ENCODE measurements around the gene MCRS1.

The MCRS1 gene

DNA sequence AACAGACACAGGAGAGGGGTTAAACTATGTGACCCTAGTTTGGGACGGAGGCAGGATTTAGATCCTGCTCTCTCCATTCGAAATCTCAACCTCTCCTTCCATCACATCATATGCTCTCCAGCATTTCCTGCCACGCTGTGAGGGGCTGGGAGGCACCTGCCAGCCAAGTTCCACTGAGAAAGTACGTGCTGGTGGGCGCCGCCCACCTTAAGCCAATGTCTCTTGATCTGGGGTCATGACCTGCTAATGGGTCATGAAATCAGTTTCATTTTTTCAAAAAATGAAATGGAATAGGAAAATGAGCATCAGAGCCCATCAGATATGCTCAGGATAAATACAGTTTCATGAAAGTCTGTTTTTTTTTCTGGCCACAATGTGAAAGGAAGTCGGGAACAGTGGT, 7.2 kb downstream of the MCRS1 start:
- H3K36me3 ChIP-seq (ENCODE audit: control insufficient read depth, low read depth, low read length): peaks cover 65% of the 10 kb centered on the region
- H3K4me1 ChIP-seq (ENCODE audit: control insufficient read depth, low read depth, low read length): no peaks in the 10 kb centered on the region
- no peak overlapping the region for H3K9ac ChIP-seq (ENCODE audit: low read length)
- no peak overlapping the region for H3K4me3 ChIP-seq (ENCODE audit: low read length)
- H3K9me3 ChIP-seq (ENCODE audit: control insufficient read depth, low read depth, low read length): no peaks in the 10 kb centered on the region
- H3K27me3 ChIP-seq (ENCODE audit: control insufficient read depth, insufficient read depth, low read length): no peaks in the 10 kb centered on the region
- H3K27ac ChIP-seq (ENCODE audit: low read length): no peak overlapping the region

DNA sequence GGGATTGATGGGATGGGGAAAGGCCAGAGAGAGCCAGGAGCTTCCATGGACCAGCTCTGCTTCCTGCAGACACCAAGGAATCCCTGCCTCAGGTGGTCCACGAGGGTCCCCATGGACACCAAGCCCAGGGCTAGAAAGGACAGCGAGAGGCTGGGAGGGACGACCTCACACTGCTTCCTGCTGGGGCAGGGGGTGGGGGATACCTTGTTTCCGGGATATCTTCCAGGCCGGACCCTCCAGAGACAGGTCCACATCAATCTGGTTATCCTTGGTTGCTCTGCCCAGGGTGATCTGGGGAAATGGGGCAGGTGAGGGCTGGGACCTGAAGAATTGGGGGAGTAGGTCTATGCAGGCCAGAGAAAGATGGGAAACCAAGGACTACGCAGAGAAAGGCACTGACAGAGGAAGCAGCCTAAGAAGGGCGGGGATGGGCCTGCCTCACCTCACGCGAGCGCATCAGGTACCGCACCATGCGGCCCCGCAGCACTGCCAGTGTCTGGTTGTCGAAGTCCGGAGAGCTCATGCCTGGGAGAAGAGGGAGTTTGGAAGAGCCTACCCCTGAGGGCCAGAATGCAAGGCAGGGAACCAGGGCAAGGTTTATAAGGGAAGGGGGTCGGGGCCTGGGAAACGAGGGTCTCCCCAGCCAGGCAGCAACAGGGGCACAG, 8.8 kb downstream of the MCRS1 start:
- no peaks in the 10 kb centered on the region for H3K4me1 ChIP-seq (ENCODE audit: control insufficient read depth, low read depth, low read length)
- H3K9me3 ChIP-seq (ENCODE audit: control insufficient read depth, low read depth, low read length): no peaks in the 10 kb centered on the region
- no peak overlapping the region for H3K9ac ChIP-seq (ENCODE audit: low read length)
- H3K27me3 ChIP-seq (ENCODE audit: control insufficient read depth, insufficient read depth, low read length): no peaks in the 10 kb centered on the region
- peaks cover 53% of the 10 kb centered on the region for H3K36me3 ChIP-seq (ENCODE audit: control insufficient read depth, low read depth, low read length)
- no peak overlapping the region for H3K4me3 ChIP-seq (ENCODE audit: low read length)
- H3K27ac ChIP-seq (ENCODE audit: low read length): no peak overlapping the region

DNA sequence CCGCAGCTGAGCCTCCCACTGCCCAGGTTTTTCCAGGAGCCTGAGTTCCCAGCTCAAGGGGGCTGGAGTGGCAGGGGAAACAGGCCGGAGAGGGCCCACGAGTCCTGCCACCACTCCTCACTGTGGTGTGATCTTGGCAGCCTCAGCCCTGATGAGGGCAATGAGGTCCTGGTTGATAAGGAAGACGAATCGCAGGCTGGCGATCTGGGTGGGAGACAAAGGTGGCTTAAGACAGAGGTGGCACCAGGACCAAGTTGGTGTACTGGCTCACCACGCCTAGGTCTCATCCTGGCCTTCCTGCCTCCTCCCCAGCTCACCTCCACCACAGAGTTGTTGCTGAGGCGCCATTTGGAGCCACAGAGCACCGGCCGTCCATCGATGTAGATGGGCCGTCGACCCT, 9.4 kb downstream of the MCRS1 start:
- no peak overlapping the region for H3K9ac ChIP-seq (ENCODE audit: low read length)
- H3K27ac ChIP-seq (ENCODE audit: low read length): no peak overlapping the region
- H3K9me3 ChIP-seq (ENCODE audit: control insufficient read depth, low read depth, low read length): no peaks in the 10 kb centered on the region
- no peaks in the 10 kb centered on the region for H3K27me3 ChIP-seq (ENCODE audit: control insufficient read depth, insufficient read depth, low read length)
- peaks cover 47% of the 10 kb centered on the region for H3K36me3 ChIP-seq (ENCODE audit: control insufficient read depth, low read depth, low read length)
- no peak overlapping the region for H3K4me3 ChIP-seq (ENCODE audit: low read length)
- H3K4me1 ChIP-seq (ENCODE audit: control insufficient read depth, low read depth, low read length): no peaks in the 10 kb centered on the region

DNA sequence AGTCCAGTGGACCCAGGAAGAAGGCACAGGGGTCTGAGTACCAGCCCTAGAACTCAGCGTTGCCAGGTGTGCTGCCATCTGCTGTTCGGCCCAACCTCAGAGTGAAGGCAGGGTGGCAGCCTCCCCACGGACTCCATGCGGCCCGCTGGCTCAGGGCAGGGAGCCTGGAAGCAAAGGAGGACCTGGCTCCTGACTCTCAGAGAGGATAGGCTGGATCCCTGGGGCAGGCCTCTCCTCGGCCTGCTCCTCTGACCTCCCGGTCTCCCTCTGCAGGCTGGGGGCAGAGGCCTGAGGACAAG, 10.1 kb downstream of the MCRS1 start:
- no peaks in the 10 kb centered on the region for H3K9me3 ChIP-seq (ENCODE audit: control insufficient read depth, low read depth, low read length)
- no peak overlapping the region for H3K27ac ChIP-seq (ENCODE audit: low read length)
- H3K4me3 ChIP-seq (ENCODE audit: low read length): no peak overlapping the region
- no peak overlapping the region for H3K9ac ChIP-seq (ENCODE audit: low read length)
- no peaks in the 10 kb centered on the region for H3K4me1 ChIP-seq (ENCODE audit: control insufficient read depth, low read depth, low read length)
- no peaks in the 10 kb centered on the region for H3K27me3 ChIP-seq (ENCODE audit: control insufficient read depth, insufficient read depth, low read length)
- peaks cover 40% of the 10 kb centered on the region for H3K36me3 ChIP-seq (ENCODE audit: control insufficient read depth, low read depth, low read length)

DNA sequence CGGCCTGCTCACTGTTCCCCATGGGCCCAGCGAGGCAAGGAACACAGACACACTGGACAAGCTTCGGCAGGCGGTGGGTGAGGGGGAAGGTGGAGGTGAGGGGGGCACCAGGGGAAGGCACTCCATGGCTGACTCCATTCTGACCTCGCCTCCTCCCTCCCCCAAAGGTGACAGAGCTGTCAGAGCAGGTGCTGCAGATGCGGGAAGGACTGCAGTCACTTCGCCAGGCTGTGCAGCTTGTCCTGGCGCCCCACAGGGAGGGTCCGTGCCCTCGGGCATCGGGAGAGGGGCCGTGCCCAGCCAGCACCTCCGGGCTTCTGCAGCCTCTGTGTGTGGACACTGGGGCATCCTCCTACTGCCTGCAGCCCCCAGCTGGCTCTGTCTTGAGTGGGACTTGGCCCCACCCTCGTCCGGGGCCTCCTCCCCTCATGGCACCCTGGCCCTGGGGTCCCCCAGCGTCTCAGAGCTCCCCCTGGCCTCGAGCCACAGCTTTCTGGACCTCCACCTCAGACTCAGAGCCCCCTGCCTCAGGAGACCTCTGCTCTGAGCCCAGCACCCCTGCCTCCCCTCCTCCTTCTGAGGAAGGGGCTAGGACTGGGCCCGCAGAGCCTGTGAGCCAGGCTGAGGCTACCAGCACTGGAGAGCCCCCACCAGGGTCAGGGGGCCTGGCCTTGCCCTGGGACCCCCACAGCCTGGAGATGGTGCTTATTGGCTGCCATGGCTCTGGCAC, 10.6 kb downstream of the MCRS1 start:
- Histone ChIP-seq H3K27me3 (ENCODE audit: control insufficient read depth, insufficient read depth, low read length) (no peaks in the 10 kb centered on the region), H3K9ac (ENCODE audit: low read length) (no peak overlapping the region), H3K36me3 (ENCODE audit: control insufficient read depth, low read depth, low read length) (peaks cover 35% of the 10 kb centered on the region), H3K4me3 (ENCODE audit: low read length) (no peak overlapping the region), H3K4me1 (ENCODE audit: control insufficient read depth, low read depth, low read length) (no peaks in the 10 kb centered on the region), H3K9me3 (ENCODE audit: control insufficient read depth, low read depth, low read length) (no peaks in the 10 kb centered on the region), H3K27ac (ENCODE audit: low read length) (no peak overlapping the region)

DNA sequence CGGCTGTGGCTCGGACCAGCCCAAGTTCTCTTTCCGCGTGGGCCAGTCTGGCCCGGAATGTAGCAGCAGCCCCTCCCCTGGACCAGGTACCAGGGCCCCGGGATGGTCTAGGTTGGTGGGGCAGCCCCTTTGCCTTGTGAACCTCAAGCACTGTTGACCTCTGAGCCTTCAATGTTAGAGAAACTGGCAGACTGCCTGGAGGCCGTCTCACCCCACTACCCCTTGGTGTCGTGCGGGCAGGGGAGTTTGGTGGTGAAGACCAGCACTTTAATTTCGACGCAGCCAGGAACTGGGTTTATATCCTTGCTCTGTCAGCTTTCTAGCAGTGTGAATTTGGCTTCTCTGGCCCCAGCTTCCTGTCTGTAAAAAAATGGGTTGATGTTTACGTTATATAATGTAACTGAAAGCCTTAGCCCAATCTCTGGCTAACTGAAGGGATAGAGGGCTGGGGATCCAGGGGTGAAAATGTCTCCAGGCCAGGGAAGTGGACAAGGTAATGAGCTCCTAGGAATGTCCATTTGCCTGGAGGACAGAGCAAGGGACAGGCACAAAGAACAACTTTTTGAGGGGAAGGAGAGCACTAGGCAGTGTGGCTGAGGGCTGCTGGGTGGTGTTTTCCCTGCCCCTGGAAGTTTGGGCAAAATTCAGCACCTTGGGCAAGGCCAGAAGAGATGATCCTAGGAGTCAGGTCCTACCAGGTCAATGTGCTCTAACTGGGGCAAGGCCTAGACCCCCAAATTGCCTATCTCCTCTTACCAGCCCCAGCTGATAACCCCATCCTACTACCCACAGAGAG, 11.4 kb downstream of the MCRS1 start:
- H3K27ac ChIP-seq (ENCODE audit: low read length): no peak overlapping the region
- H3K36me3 ChIP-seq (ENCODE audit: control insufficient read depth, low read depth, low read length): peaks cover 28% of the 10 kb centered on the region
- no peaks in the 10 kb centered on the region for H3K4me1 ChIP-seq (ENCODE audit: control insufficient read depth, low read depth, low read length)
- no peak overlapping the region for H3K4me3 ChIP-seq (ENCODE audit: low read length)
- no peak overlapping the region for H3K9ac ChIP-seq (ENCODE audit: low read length)
- H3K9me3 ChIP-seq (ENCODE audit: control insufficient read depth, low read depth, low read length): no peaks in the 10 kb centered on the region
- peaks cover 5% of the 10 kb centered on the region for H3K27me3 ChIP-seq (ENCODE audit: control insufficient read depth, insufficient read depth, low read length)

DNA sequence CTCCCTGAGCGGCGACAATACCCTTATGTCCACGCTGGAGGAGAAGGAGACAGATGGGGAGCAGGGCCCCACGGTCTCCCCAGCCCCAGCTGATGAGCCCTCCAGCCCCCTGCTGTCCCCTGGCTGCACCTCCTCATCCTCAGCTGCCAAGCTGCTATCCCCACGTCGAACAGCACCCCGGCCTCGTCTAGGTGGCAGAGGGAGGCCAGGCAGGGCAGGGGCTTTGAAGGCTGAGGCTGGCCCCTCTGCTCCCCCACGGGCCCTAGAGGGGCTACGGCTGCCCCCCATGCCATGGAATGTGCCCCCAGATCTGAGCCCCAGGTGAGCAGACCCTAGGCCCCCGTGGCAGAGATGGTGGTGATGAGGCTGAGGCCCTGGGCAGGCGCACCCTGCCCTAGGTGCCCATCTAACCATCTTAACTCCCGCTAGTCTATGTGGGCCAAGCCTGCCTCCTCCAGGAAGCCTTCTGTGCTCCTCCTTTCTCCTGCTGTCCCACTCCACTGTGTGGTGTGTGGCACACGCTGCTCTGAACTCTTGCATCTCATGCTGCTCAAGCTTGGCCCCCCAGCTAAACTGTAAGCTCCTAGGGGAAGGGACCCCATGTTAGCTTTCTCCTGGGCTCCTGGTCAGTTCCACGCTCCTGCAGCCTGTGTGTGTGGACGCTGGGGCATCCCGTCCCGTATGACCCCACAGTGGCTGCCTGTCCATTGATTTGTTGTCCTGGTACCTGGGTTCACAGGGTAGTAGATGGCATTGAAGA, 12.1 kb downstream of the MCRS1 start:
- no peaks in the 10 kb centered on the region for H3K9me3 ChIP-seq (ENCODE audit: control insufficient read depth, low read depth, low read length)
- no peak overlapping the region for H3K27ac ChIP-seq (ENCODE audit: low read length)
- peaks cover 27% of the 10 kb centered on the region for H3K36me3 ChIP-seq (ENCODE audit: control insufficient read depth, low read depth, low read length)
- no peaks in the 10 kb centered on the region for H3K4me1 ChIP-seq (ENCODE audit: control insufficient read depth, low read depth, low read length)
- H3K4me3 ChIP-seq (ENCODE audit: low read length): no peak overlapping the region
- H3K9ac ChIP-seq (ENCODE audit: low read length): no peak overlapping the region
- peaks cover 5% of the 10 kb centered on the region for H3K27me3 ChIP-seq (ENCODE audit: control insufficient read depth, insufficient read depth, low read length)

DNA sequence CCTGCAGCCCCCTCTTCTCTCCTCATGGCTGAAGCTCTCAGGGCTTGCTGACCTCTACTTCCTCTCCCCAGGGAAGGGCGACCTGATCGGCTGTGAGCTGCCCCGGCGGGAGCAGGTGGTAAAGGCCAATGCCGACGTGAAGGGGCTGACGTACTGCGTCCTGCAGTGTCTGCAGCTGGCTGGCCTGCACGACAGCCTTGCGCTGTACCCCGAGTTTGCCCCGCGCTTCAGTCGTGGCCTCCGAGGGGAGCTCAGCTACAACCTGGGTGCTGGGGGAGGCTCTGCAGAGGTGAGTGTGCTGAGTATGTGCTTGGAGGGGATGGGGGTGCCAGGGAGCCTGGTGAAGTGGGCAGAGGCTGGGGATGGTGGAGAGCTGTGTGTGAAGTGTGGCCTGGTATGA, 13.7 kb downstream of the MCRS1 start:
- H3K27me3 ChIP-seq (ENCODE audit: control insufficient read depth, insufficient read depth, low read length): peaks cover 10% of the 10 kb centered on the region

DNA sequence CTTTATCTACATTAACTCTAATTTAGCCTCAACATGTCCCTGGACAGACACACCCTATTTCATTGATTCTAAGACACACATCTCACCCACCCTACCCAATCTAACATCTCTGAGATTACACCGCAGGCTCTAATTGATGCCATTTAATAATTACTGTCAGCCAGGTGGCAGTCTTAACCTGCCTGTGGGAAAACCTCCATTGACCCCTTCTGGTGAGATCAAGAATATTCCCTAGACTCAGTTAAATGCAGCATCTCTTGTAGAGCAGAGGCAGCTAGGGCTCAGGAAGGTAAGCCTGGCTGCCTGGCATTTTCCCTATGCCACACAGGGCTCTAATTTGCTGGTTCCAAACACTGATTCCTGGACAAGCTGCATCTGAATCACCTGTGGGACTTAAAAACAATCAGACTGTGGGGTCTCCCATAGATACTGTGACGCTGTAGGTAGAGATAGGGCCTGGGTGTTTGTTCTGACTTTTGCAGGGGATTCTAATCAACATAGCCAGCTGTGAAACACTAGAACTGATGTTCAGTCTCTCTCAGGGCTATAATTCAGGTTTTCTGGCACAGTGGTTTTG, 14.3 kb downstream of the MCRS1 start:
- no peaks in the 10 kb centered on the region for H3K4me1 ChIP-seq (ENCODE audit: control insufficient read depth, low read depth, low read length)
- peaks cover 17% of the 10 kb centered on the region for H3K27me3 ChIP-seq (ENCODE audit: control insufficient read depth, insufficient read depth, low read length)
- H3K9ac ChIP-seq (ENCODE audit: low read length): no peak overlapping the region

More for the DNA sequence above, 13.7 kb downstream of the MCRS1 start:
- H3K4me1 ChIP-seq (ENCODE audit: control insufficient read depth, low read depth, low read length): no peaks in the 10 kb centered on the region
- H3K36me3 ChIP-seq (ENCODE audit: control insufficient read depth, low read depth, low read length): peaks cover 11% of the 10 kb centered on the region
- H3K9ac ChIP-seq (ENCODE audit: low read length): no peak overlapping the region
- no peak overlapping the region for H3K27ac ChIP-seq (ENCODE audit: low read length)
- H3K9me3 ChIP-seq (ENCODE audit: control insufficient read depth, low read depth, low read length): no peaks in the 10 kb centered on the region
- H3K4me3 ChIP-seq (ENCODE audit: low read length): no peak overlapping the region

DNA sequence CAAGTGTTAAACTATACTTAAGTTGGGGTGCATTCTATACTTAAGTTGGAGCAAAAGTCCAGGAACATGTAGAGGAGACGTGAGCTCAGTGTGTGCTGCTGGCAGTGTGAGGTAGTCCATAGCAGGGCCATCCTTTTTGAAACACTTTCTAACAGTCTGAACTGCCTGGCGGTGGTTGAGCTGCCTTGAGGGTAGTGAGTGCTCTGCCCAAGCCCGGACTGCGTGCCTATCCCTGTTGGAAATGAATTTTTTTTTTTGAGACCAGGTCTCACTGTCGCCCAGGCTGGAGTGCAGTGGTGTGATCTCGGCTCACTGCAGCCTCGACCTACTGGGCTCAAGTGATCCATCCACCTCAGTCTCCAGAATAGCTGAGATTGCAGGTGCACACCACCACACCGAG, 15.0 kb downstream of the MCRS1 start:
- Histone ChIP-seq H3K27me3 (ENCODE audit: control insufficient read depth, insufficient read depth, low read length) (peaks cover 24% of the 10 kb centered on the region), H3K36me3 (ENCODE audit: control insufficient read depth, low read depth, low read length) (no peaks in the 10 kb centered on the region), H3K4me3 (ENCODE audit: low read length) (no peak overlapping the region), H3K4me1 (ENCODE audit: control insufficient read depth, low read depth, low read length) (no peaks in the 10 kb centered on the region), H3K27ac (ENCODE audit: low read length) (no peak overlapping the region), H3K9me3 (ENCODE audit: control insufficient read depth, low read depth, low read length) (no peaks in the 10 kb centered on the region), H3K9ac (ENCODE audit: low read length) (no peak overlapping the region)

More for the DNA sequence above, 14.3 kb downstream of the MCRS1 start:
- peaks cover 5% of the 10 kb centered on the region for H3K36me3 ChIP-seq (ENCODE audit: control insufficient read depth, low read depth, low read length)
- H3K4me3 ChIP-seq (ENCODE audit: low read length): no peak overlapping the region
- no peaks in the 10 kb centered on the region for H3K9me3 ChIP-seq (ENCODE audit: control insufficient read depth, low read depth, low read length)
- H3K27ac ChIP-seq (ENCODE audit: low read length): no peak overlapping the region

DNA sequence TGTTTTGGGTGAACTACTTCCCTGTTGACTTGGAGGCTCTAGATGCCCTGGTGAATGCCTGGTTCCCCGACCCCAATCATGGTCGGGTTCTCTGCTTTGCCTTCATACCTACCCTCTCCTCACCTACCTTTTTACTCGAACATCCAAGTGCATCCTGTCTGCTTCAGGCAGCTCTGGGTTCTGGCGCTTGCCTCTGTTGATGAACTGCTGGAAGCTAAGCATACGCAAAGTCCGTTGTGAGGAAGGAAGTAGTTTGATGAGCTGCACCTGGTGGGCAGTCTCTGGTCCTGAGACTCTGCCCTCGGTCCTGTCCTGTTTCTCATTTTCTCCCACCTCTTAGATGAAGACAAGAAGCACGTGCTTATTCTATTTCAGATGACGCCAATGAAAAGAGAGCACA, 15.5 kb downstream of the MCRS1 start:
- Histone ChIP-seq H3K27ac (ENCODE audit: low read length) (no peak overlapping the region), H3K9ac (ENCODE audit: low read length) (no peak overlapping the region), H3K36me3 (ENCODE audit: control insufficient read depth, low read depth, low read length) (no peaks in the 10 kb centered on the region), H3K9me3 (ENCODE audit: control insufficient read depth, low read depth, low read length) (no peaks in the 10 kb centered on the region), H3K4me1 (ENCODE audit: control insufficient read depth, low read depth, low read length) (no peaks in the 10 kb centered on the region), H3K4me3 (ENCODE audit: low read length) (no peak overlapping the region), H3K27me3 (ENCODE audit: control insufficient read depth, insufficient read depth, low read length) (peaks cover 29% of the 10 kb centered on the region)

Data from iPS-18a (cell line).